ENCODE data around the gene MICAL3.
"Not testable (repeated sequence)": the region's sequence is repeated elsewhere in the genome, so short reads cannot be mapped to it uniquely, and the experiment has no call there.

The MICAL3 gene

DNA sequence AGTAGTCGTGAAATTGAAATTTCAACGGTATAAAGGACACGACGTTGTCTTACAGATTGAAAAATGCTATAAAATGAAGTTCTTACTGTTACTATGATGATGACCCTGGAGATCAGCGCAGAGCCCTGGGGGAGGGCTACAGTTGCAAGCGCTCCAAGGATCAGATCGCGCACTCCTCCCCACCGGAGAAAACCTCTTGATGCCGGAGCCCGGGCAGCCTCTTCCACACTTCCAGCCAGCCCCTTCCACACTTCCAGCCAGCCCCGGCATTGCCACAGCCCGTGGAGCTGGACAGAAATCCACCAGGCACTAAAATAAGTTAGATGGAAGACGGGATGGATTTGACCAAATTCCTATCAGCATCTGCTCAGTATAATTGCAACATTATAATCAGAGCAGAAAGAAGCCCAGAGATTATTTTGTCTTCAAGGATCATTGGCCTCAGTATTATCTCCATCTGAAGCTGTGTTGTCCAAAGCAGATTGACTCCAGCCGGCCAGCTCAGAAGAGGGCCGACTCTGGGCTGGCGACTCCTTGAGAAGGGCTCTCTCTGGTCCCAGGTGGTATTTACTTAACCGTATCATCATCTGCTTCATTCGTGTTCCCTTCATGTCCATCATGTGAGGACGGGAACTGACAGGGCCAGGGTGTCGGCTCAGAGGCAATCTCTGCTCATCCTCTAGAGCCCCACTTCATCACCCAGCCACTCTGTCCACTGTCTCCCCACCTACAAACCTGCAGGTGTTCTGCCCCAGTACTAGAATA is 777 bp upstream of the MICAL3 start:
- Histone ChIP-seq H3K79me2 (ENCODE audit: low read length) (no peaks in the 10 kb centered on the region), H3K9me3 (ENCODE audit: insufficient read depth, low read length) (no peaks in the 10 kb centered on the region), H3K4me2 (ENCODE audit: low read length) (peak overlapping the region; percentile 76), H3K4me1 (ENCODE audit: low read length) (peaks cover 22% of the 10 kb centered on the region), H3K27ac (ENCODE audit: low read length) (no peak overlapping the region), H3K9ac (ENCODE audit: low read length) (peak overlapping the region; percentile 54), H3K27me3 (ENCODE audit: low read depth, low read length) (peaks cover 23% of the 10 kb centered on the region), H3K4me3 (ENCODE audit: low read length) (peak overlapping the region; percentile 79), H3K36me3 (replicated peaks; ENCODE audit: low read depth, low read length) (no peaks in the 10 kb centered on the region), H4K20me1 (ENCODE audit: insufficient read depth, low read length) (no peaks in the 10 kb centered on the region), H2AFZ (ENCODE audit: low read depth, low read length) (peak overlapping the region; percentile 95)
- no peak for TF ChIP-seq EZH2phosphoT487 (IDR thresholded peaks at IDR 0.05; ENCODE audit: low read depth)
- TF ChIP-seq, protein P1, sequence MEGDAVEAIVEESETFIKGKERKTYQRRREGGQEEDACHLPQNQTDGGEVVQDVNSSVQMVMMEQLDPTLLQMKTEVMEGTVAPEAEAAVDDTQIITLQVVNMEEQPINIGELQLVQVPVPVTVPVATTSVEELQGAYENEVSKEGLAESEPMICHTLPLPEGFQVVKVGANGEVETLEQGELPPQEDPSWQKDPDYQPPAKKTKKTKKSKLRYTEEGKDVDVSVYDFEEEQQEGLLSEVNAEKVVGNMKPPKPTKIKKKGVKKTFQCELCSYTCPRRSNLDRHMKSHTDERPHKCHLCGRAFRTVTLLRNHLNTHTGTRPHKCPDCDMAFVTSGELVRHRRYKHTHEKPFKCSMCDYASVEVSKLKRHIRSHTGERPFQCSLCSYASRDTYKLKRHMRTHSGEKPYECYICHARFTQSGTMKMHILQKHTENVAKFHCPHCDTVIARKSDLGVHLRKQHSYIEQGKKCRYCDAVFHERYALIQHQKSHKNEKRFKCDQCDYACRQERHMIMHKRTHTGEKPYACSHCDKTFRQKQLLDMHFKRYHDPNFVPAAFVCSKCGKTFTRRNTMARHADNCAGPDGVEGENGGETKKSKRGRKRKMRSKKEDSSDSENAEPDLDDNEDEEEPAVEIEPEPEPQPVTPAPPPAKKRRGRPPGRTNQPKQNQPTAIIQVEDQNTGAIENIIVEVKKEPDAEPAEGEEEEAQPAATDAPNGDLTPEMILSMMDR (IDR thresholded peaks at IDR 0.05; ENCODE audit: low read depth, low read length) = no peak

DNA sequence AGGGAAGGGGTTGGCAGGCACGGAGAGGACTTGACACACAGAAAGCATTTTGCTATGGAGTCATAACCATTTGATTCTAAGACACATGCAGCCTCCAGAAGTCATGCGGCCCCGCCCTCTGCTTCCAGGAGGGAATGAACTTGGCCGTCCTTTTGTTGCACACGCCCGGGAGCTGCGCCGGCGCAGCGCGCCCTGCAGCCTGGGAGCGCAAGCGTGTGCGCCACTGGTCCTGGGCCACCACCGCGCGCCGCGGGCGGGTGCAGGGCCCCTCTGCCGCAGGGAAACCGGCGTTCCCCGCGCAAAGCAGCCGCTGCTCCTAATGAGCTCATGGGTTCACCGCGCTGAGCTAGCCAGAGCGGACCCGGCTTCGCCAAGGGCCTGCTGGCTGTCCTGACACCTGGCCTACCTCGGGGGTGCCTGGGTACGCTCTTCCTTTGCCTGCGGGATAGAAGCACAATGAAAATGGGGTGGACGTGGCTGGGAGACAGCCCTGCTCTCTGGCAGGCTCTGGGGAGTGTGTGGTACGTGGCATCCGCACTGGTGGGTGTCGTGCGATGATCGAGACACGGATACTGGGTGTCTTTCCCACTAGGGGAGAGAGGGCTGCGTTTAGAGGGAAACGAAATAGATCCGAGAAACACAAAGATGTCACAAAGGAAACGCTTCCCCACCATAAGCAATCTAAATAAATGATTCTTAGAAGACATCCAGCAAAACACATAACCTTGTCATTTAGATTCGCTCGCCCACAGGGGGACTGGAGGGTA is 669 bp downstream of the MICAL3 start:
- Histone ChIP-seq H3K9ac (ENCODE audit: low read length) (peak overlapping the region; percentile 64), H3K79me2 (ENCODE audit: low read length) (no peaks in the 10 kb centered on the region), H3K4me3 (ENCODE audit: low read length) (peak overlapping the region; percentile 79), H3K36me3 (replicated peaks; ENCODE audit: low read depth, low read length) (no peaks in the 10 kb centered on the region), H3K4me1 (ENCODE audit: low read length) (peaks cover 15% of the 10 kb centered on the region), H3K27ac (ENCODE audit: low read length) (peak overlapping the region; percentile 0; the same call in 1 of the 2 replicates), H4K20me1 (ENCODE audit: insufficient read depth, low read length) (no peaks in the 10 kb centered on the region), H3K4me2 (ENCODE audit: low read length) (peak overlapping the region; percentile 76), H3K9me3 (ENCODE audit: insufficient read depth, low read length) (no peaks in the 10 kb centered on the region), H2AFZ (ENCODE audit: low read depth, low read length) (peak overlapping the region; percentile 61), H3K27me3 (ENCODE audit: low read depth, low read length) (peaks cover 23% of the 10 kb centered on the region)
- TF ChIP-seq, protein P1 (IDR thresholded peaks at IDR 0.05; ENCODE audit: low read depth, low read length) = no peak
- TF ChIP-seq EZH2phosphoT487 (IDR thresholded peaks at IDR 0.05; ENCODE audit: low read depth) = no peak

DNA sequence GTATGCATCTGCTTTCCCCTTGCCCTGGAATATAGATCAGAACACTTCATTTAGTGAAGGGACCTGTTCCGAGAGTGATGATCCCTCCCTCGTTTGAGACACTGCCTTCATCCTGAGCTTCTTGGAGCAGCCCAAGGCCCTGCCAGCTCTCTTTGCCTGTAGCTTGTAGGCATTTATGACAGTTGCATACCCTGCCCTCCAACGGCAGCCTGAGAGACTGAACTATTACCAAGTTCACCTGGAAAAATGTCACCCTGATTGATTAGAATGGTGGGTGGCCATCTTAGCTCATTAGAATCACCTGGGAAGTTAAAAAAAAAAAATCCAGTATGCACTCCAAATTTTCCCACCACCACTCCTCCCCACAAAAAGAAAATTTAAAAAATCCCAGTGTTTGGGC is 1.5 kb downstream of the MICAL3 start:
- TF ChIP-seq, protein P1 (IDR thresholded peaks at IDR 0.05; ENCODE audit: low read depth, low read length) = no peak
- no peak for TF ChIP-seq EZH2phosphoT487 (IDR thresholded peaks at IDR 0.05; ENCODE audit: low read depth)

DNA sequence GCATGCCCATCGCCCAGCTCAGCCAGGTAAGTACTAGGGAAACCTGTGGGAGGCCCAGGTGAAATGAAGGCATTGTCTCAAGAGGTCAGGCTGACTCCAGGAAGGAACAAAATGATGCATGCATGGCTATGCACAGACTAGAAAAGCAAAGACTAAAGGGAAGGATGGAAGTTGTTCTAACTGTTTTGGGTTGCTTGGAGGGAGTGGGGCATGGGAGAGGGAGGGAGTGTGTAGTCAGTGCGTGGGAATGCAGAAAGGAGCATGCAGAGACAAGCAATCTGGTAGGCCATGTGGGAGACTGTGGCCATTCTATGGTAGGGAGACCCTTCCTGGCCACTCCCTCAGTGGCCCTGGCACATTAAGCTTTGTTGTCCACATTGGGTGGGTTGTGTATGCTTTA is 2.9 kb downstream of the MICAL3 start:
- Histone ChIP-seq H2AFZ (ENCODE audit: low read depth, low read length) (no peak overlapping the region), H4K20me1 (ENCODE audit: insufficient read depth, low read length) (no peaks in the 10 kb centered on the region), H3K9ac (ENCODE audit: low read length) (no peak overlapping the region), H3K79me2 (ENCODE audit: low read length) (no peaks in the 10 kb centered on the region), H3K4me1 (ENCODE audit: low read length) (peaks cover 14% of the 10 kb centered on the region), H3K4me3 (ENCODE audit: low read length) (no peak overlapping the region), H3K36me3 (replicated peaks; ENCODE audit: low read depth, low read length) (no peaks in the 10 kb centered on the region), H3K9me3 (ENCODE audit: insufficient read depth, low read length) (no peaks in the 10 kb centered on the region), H3K27ac (ENCODE audit: low read length) (no peak overlapping the region), H3K27me3 (ENCODE audit: low read depth, low read length) (peaks cover 9% of the 10 kb centered on the region; the same call in 1 of the 2 replicates), H3K4me2 (ENCODE audit: low read length) (no peak overlapping the region)
- TF ChIP-seq, protein P1 (IDR thresholded peaks at IDR 0.05; ENCODE audit: low read depth, low read length) = no peak
- TF ChIP-seq EZH2phosphoT487 (IDR thresholded peaks at IDR 0.05; ENCODE audit: low read depth) = no peak

More for the DNA sequence above, 1.5 kb downstream of the MICAL3 start:
- H3K4me2 ChIP-seq (ENCODE audit: low read length) = peak overlapping the region; percentile 76
- H4K20me1 ChIP-seq (ENCODE audit: insufficient read depth, low read length) = no peaks in the 10 kb centered on the region
- H3K4me1 ChIP-seq (ENCODE audit: low read length) = peaks cover 14% of the 10 kb centered on the region
- H3K4me3 ChIP-seq (ENCODE audit: low read length) = peak overlapping the region; percentile 79
- peak overlapping the region; percentile 64 for H3K9ac ChIP-seq (ENCODE audit: low read length)
- H3K9me3 ChIP-seq (ENCODE audit: insufficient read depth, low read length) = no peaks in the 10 kb centered on the region
- no peaks in the 10 kb centered on the region for H3K79me2 ChIP-seq (ENCODE audit: low read length)
- H3K27ac ChIP-seq (ENCODE audit: low read length) = no peak overlapping the region
- H2AFZ ChIP-seq (ENCODE audit: low read depth, low read length) = no peak overlapping the region
- H3K27me3 ChIP-seq (ENCODE audit: low read depth, low read length) = peaks cover 18% of the 10 kb centered on the region
- H3K36me3 ChIP-seq (replicated peaks; ENCODE audit: low read depth, low read length) = no peaks in the 10 kb centered on the region

DNA sequence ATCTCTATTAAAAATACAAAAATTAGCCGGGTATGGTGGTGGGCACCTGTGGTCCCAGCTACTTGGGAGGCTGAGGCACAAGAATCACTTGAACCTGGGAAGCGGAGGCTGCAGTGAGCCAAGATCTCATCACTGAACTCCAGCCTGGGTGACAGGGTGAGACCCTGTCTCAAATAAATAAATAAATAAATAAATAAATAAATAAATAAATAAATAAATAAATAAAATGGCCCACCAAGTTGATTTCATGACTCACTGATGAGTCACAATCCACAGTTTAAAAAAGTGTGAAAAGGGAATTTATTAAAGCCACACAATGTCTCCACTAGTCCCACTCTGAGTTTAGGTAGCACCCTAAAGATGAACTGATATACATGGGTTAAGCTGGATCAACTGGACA is 3.6 kb downstream of the MICAL3 start:
- H3K4me2 ChIP-seq (ENCODE audit: low read length); H3K27ac ChIP-seq (ENCODE audit: low read length); H4K20me1 ChIP-seq (ENCODE audit: insufficient read depth, low read length); H3K4me3 ChIP-seq (ENCODE audit: low read length); H2AFZ ChIP-seq (ENCODE audit: low read depth, low read length); H3K36me3 ChIP-seq (replicated peaks; ENCODE audit: low read depth, low read length); H3K9ac ChIP-seq (ENCODE audit: low read length); H3K27me3 ChIP-seq (ENCODE audit: low read depth, low read length); H3K9me3 ChIP-seq (ENCODE audit: insufficient read depth, low read length); H3K79me2 ChIP-seq (ENCODE audit: low read length): not testable (repeated sequence)
- H3K4me1 ChIP-seq (ENCODE audit: low read length) = peaks cover 19% of the 10 kb centered on the region

Data from OCI-LY3 (cell line).